ENCODE results near the gene KIAA0232.
"Not testable (repeated sequence)": the region's sequence is repeated elsewhere in the genome, so short reads cannot be mapped to it uniquely, and the experiment has no call there.

KIAA0232 gene

GRCh38 chr4:6775746-6776145 is 6.8 kb upstream of the KIAA0232 start:
- DNase-seq, result no peak

GRCh38 chr4:6776920-6777635 is 5.4 kb upstream of the KIAA0232 start:
- no peak for DNase-seq

- no peak for DNase-seq
Observed at GRCh38 chr4:6777636-6778281, 4.8 kb upstream of the KIAA0232 start.

- DNase-seq, result no peak
Observed at GRCh38 chr4:6778435-6778834, 4.1 kb upstream of the KIAA0232 start.

DNA sequence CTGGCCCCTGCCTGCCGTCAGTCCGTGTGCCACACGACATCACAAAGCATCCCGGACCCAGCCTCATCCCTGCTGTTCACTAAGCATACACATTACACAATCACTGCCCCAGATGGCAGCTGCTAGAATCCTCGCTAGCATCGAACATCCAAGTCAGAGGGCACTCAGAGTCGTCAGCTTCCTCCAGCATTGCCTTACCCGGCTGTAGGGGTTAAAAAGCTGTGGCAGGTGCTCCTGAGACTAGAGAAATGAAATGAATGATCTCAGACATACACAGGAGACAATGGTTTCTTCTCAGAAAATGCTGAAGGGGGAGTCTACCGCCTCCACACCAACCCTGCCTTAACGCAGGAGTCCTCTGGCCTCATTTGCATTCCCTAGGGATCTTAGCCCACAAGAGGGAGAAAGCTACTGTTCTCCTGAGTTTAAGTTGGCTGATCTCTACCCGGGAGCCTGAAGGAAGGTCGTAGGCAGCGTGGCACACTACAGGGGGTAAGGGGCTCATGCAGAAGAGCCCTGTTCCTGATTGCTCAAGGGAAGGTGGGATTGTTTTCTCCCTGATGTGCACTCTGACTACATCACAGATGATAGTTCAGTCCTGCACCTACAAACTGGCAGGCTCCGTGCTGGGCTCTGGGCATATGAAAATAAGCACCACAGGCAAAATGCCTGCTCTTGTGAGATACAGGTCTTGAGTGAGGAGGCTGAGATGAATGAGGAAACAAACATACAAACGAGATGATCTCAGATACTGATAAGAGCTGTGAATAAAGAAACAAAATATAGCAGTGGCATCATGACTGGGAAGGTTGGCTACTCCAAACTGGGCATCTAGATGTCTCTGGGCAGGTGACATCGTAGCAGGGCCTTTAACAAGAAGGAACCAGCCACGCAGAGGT is 2.6 kb upstream of the KIAA0232 start:
- peak; percentile 85 for DNase-seq

DNA sequence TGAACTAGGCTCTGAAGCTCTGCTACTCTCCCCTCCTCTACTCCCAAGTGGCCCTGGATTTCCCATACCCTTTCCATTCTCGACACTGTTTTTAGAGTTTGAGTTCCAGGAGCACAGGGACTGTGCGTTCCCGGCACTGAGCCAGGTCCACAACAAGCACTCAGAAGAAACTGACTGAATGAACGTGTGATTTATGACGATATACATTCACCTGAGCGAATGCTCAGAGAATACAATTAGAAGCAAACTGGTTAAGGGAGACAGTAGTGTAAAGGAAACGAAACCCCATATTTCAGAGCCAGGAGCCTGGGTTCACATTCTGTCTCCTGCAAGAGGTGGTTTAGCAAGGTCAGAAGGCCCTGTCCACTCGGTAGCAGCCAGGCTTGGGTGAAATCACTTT is 1.4 kb upstream of the KIAA0232 start:
- no peak for DNase-seq

- no peak for DNase-seq
Observed at GRCh38 chr4:6781561-6781960, 966 bp upstream of the KIAA0232 start.

DNA sequence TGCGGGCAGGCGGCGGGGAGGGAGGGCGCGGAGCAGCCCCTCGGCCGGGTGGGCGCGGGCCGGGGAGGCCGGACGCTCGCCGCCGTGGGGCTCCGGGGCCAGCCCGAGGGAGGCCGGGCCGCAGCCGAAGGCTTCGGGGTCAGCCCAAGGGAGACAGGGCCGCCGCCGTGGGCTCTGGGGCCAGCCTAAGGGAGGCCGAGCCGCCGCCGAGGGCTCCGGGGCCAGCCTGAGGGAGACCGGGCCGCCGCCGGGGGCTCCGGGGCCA is 251 bp downstream of the KIAA0232 start:
- no peak for DNase-seq

DNA sequence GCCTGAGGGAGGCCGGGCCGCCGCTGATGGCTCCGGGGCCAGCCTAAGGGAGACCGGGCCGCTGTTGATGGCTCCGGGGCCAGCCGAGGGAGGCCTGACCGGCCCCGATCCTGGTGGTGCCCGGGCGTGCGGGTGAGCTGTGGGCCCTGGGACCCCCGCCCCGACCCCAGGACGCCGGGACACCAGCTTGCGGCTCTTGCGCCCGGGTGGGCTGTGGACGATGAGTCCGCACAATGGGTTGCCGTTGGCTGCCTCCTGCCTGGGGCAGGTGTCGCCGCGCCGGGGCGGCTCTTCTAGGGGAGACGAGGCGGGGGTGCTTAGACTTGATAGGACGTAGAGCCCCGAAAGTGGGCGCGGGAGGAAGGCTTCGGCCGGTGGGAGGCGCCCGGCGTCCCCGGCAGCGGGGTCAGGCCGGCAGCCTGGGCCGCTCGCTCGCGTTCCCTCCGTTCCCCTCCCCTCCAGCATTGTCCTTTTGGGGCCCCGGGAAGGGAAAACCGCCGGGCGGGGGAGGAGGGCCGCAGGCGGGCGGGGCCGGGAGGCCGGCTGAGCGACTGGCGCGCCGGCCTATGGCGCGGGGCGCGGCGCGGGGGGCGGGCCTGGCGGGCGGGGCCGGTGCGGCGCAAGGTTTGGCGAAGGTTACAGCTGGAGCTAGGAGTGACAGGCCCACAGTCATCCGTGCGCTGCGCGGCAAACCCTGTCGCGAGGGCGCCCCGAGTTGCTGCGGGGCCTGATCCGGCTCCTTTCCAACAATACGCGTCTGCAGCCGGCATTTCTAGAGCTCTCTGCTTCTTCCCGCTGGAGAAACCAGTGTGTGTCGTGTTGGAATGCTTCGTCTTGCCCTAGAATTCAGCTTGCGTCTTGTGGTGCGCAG is 819 bp downstream of the KIAA0232 start:
- DNase-seq, result peak; percentile 90

GRCh38 chr4:6785572-6785925 is 3.0 kb downstream of the KIAA0232 start:
- no peak for DNase-seq

DNA sequence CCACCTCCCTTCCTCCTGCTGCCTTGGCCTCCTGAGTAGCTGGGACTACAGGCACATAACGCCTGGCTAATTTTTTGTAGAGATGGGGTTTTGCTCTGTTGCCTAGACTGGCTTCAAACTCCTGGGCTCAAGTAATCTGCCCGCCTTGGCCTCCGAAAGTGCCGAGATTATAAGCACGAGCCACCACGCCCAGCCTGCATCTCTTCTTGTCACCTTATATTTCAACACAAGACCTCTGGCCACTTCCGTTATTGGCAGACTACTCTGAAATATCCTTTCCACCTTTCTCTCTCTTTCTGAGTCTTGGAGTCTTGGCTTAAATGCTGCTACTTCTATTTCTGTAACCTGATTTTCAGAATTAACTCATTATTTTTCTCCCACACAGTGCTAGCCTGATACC is 5.6 kb downstream of the KIAA0232 start:
- DNase-seq, result no peak

- DNase-seq, result not testable (repeated sequence)
Observed at GRCh38 chr4:6791245-6791644, 8.7 kb downstream of the KIAA0232 start.

DNA sequence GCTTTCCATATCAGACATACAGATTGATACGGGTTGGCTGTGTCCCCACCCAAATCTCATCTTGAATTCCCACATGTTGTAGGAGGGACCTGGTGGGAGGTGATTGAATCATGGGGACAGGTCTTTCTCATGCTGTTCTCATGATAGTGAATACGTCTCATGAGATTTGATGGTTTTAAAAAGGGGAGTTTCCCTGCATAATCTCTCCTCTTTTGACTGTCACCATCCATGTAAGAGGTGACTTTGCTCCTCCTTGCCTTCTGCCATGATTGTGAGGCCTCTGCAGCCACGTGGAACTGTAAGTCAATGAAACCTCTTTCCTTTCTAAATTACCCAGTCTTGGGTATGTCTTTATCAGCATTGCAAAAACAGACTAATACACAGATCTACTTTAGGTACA is 9.3 kb downstream of the KIAA0232 start:
- DNase-seq, result not testable (repeated sequence)

DNA sequence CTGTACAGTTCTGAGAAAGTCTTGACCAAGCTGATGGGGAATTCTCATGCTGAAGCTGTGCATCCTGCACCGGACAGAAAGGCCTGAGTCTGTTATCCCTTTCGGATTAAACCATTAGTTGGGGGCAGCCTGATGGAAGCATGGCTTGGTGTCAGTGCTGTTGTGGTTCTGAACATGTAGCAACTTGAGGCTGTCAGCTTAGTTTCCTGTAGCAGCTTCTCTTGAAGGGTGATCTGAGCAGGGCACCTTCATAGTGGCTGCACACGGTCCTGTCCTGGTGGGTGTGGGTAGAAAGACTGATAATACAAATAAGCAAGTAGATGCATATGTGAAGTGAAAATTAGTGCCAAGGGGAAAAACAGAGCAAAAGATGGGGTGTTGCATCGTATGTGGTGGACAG is 11.7 kb downstream of the KIAA0232 start:
- no peak for DNase-seq

GRCh38 chr4:6795821-6796220 is 13.3 kb downstream of the KIAA0232 start:
- no peak for DNase-seq

DNA sequence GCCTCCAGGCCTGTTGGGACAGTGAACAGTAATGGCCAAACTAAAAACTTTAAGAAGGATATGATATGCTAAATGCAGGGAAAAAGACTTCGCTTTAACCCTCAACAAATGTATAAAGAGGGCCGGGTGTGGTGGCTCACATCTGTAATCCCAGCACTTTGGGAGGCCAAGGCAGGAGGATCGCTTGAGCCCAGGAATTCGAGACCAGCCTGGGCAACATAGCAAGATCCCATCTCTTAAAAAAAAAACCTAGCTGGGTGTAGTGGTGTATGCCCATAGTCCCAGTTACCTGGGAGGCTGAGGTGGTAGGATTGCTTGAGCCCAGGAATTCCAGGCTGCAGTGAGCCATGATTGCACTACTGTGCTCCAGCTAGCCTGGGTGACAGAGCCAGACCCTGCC is 14.8 kb downstream of the KIAA0232 start:
- not testable (repeated sequence) for DNase-seq

- DNase-seq, result no peak
Observed at GRCh38 chr4:6799091-6799490, 16.6 kb downstream of the KIAA0232 start.

- no peak for DNase-seq
Observed at GRCh38 chr4:6802025-6802424, 19.5 kb downstream of the KIAA0232 start.

GRCh38 chr4:6802626-6803025 is 20.1 kb downstream of the KIAA0232 start:
- no peak for DNase-seq

DNA sequence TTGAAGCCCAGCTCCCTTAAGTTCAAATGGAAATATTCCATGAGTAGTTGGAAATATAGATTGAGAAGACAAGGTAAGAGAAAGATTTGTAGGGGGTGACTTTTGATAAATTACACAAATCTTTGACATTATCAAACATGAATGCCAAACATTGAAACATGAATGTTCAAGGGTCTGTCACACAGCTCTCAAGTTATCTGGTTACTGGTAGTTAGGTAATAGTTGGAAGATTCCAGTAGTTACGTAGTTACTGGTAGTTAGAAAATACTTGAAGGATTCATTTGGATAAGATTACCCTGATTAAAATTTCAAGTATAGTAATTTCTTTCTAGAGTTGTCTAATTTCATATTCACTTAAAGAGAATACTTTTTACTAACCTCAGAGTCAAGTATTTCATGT is 20.7 kb downstream of the KIAA0232 start:
- no peak for DNase-seq

DNA sequence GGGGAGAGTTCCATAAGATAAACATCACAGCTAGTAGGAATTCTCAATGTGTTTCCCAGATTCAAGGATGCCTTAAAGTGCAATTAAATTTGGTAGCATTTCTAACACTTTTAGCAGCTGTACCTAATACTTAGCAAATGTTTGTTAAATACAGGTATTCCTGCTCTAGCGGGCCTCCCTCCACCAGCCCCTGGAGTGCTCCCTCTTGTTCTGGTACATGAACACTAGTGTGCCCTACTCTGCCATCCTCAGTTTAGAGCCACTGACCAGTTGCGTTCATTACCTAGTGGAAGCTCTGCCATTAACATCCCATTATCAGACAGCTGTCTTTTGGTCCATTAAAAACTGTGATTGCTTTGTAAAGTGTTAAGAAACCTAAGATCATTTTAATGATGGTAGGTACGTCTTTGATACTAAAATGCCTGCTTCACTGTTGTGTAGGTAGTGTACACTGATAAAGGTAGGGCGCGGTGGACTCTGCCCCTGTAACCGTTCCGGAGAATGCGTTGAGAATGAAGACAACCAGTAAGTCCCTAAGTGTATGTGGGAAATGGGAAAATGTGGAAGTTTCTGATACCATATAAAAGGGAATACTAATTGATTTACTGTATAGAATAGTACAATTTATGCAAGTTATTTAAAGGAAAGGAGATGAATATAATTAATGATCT is 21.7 kb downstream of the KIAA0232 start:
- no peak for DNase-seq

GRCh38 chr4:6806924-6807626 is 24.5 kb downstream of the KIAA0232 start:
- DNase-seq, result no peak
